Stimulated activated CD4-positive, alpha-beta T cell treated with anti-CD3 and anti-CD28 coated beads, Interleukin-2, amount 100 ng/mL, for 4 hours (primary cell): Measurements from ENCODE around the gene HTRA1.

ENCODE experiments used
- DNase-seq: peaks from one replicate; pipeline ENCODE4 v3.0.0-alpha.2; 2020; ENCODE audit warnings: low read depth

The HTRA1 gene

DNA sequence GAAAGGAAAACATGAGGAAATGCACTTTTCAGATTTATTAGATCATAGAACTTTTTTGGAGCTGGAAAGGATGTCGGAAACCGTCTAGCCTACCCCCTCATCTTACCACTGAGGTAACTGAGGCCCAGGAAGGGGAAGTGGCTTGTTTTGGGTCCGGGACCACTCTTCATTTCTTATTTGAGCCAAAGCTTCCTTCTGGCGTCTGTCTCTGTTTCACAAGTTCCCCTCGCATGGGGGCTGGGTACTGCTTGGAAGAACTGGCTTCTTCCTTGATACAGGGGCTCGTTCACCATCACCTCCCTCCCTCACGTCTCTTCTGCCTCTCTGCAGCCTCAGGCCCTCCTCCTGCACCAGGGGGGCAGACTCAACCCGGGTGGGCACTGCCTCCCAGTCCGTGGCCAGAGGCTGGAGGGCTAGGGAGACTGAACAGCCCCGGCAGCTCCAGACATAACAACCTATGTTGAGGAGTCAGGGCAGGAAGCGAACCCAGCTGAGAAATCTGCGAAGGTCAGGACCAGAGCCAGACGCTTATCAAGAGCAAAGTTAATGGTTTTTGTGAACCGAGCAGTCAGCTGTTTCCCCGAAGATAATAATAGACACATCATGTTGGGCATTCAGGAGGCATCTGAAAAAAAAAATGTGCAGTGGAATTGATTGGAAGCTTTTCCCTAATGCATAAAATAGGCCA lies 12.9 kb downstream of the HTRA1 start:
- DNase-seq: no peak

DNA sequence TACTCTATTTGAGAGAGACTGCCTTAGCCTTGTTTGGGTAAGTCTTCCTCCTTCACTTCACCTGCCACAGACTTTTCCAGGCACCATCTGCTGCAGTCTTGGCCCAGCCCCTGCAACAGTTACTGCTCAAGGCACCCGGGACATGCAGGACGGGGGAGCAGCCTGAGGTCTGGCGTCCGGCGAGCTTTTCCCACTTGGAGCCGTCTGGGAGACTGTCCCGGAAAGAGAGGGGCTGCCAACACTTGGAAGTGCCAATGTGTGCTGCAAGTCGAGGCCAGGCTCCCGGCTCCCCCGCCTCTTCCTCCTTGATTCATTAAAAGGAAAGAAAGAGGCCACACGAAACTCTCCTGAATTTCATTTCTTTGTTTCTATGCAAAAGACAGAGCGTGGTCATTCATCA lies 13.7 kb downstream of the HTRA1 start:
- no peak for DNase-seq

GRCh38 chr10:122475591-122476332 lies 14.4 kb downstream of the HTRA1 start:
- no peak for DNase-seq

- no peak for DNase-seq
These were observed 15.0 kb downstream of the HTRA1 start for GRCh38 chr10:122476333-122476695.

DNA sequence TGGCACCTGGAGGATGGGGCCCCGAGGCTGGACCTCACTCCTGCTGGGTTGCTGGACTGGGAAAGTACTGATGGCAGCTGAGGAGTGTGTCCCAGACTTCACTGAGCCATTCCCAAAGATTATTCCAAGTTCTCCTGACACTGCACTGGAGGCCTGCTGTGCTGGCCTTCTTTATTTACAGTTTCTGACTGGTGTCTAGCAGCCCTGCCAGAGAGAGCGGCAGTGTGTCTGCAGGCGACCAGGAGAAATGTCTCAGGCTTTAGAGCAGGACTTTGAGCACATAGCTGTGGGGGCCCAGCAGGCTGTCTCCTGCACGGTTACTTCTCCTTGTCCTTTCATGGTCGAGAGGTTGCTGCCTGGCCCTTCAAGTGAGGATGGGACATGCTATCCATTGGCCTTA lies 16.1 kb downstream of the HTRA1 start:
- no peak for DNase-seq

DNA sequence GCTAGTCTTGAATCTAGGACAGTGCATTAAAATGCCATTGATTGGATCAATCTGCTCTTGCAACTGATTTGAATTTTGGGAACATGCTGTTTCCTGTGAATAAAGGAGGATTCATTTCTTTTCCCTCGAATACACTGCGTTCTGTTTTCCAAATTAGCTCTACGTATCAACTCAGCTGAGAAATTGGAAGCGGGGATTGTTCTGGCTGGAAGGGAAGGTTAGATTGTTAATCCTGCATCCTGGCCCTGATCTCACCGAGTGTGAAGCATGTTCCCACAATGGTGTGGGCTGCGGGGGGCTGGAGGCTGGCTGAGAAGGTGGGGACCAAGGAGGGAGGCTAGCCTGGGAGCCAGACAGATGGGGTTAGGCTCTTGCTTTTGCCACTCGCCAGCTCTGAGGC lies 17.6 kb downstream of the HTRA1 start:
- no peak for DNase-seq

- no peak for DNase-seq
These were observed 18.9 kb downstream of the HTRA1 start for GRCh38 chr10:122480146-122480833.

DNA sequence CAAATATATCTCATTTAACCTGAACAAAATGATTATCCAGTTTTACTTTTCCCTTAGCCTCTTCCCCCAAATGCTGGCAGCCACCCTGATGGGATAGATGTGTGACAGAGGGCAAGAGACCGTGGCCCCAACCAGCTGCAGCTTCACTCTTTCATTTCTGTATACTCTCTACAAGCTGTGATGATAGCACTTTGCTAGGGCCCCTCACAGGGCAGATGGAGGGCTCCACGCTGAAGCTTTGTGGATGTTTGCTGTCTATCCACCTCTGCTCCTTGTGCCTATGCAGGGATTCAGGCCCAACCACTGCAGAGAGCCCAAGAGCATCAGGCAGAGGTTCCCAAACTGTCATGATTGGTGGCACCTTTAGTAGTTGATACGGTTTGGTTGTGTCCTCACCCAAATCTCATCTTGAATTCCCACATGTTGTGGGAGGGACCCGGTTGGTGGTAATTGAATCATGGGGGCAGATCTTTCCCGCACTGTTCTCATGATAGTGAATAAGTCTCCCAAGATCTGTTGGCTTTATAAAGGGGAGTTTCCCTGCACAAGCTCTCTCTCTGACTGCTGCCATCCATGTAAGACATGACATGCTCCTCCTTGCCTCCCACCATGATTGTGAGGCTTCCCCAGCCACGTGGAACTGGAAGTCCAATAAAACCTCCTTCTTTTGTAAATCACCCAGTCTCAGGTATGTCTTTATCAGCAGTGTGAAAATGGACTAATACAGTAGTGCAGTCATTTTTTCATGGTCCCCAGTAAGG lies 20.1 kb downstream of the HTRA1 start:
- no peak for DNase-seq

GRCh38 chr10:122484276-122485060 lies 23.1 kb downstream of the HTRA1 start:
- DNase-seq: no peak

- no peak for DNase-seq
These were observed 24.3 kb downstream of the HTRA1 start for GRCh38 chr10:122485670-122486069.

DNA sequence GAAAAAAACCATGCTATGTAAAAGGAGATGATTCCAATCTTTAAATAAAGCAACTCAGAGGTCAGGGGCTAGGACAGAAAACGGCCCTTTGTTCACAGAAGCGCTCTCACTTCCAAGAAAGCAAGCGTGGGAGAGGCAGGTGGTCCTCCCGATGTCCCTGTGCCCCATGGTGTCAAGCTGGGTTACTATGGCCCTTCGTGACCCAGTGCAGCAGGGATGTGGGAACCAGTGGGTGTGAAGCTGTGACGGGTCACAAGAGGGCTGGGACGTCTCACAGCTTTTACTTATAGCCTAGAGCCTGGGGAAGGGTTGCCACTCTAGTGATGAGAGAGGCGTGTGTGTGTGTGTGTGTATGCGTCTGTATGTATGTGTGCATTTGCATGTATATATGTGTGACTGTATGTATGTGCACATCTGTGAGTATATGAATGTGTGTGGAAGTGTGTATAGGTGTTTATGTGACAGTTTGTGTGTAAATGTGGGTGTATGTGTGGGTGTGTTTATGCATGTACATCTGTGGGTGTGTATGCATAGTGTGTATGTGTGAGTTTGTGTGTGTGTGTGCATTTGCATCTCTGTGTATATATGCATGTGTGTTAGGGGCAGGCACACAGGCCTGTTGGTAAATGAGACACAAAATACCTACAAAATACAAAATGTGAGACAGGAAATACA lies 25.2 kb downstream of the HTRA1 start:
- no peak for DNase-seq

DNA sequence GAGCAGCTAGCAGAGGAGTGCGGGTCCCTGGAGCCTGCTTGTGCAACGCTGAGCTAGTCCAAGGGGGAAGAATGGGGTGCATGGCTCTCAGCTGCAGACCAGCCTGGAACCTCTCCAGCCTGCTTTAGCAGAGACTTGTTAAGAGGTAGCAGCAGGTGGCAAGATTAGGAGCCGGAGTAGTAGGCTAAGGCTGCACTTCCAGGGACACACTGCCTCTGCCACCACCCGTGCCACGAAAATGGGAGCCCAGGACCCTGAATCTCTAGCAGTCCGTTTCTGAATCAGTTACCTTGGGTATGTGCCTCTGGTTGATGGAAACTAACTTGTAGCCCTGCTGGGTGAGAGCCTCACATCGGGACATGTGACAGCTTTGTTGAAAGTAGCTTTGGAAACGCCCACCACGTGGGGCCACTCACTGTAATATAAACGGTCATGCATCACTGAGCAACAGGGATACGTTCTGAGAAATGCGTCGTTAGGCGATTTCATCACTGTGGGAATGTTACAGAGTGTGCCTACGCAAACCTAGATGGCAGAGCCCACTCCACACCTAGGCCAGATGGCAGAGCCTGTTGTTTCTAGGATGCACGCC lies 25.9 kb downstream of the HTRA1 start:
- DNase-seq: no peak

DNA sequence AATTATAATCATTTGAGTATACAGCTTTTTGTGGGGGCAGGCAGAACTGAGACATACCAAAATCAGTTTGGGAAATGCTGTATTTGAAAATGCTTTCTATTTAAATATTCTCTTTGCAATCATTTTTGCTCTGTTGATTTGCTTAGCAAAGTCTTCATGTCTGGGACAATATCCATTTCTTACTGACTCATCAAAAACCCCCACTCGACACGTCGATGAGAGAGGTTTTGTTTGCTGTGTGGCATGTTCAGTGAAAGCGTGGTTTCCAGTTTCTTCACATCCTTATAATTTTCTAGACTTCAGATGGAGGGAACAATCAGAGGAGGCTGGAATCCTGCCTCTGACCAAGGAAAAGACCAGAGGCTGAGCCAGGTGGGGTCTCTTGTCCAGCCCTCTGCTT lies 28.9 kb downstream of the HTRA1 start:
- DNase-seq: no peak

GRCh38 chr10:122490786-122491680 lies 29.7 kb downstream of the HTRA1 start:
- DNase-seq: no peak

DNA sequence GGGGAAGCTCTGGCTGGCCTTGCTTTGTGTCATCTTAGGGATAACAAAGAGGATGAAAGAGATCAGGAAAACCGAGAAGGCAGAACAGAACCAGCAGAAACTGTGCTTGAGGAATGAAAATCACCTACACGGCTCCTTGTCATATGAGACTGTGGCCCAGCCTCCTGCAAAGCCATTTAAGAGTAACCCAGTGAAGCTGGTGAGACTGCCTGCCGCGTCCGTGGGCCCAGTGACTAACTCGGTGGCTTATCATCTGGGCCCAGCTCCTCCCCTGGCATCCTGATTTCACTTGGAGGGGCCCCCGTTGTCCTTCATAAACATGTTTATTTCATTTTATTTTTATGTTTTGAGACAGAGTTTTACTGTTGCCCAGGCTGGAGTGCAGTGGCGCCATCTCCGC lies 30.7 kb downstream of the HTRA1 start:
- no peak for DNase-seq

- no peak for DNase-seq
These were observed 31.7 kb downstream of the HTRA1 start for GRCh38 chr10:122492999-122493481.

DNA sequence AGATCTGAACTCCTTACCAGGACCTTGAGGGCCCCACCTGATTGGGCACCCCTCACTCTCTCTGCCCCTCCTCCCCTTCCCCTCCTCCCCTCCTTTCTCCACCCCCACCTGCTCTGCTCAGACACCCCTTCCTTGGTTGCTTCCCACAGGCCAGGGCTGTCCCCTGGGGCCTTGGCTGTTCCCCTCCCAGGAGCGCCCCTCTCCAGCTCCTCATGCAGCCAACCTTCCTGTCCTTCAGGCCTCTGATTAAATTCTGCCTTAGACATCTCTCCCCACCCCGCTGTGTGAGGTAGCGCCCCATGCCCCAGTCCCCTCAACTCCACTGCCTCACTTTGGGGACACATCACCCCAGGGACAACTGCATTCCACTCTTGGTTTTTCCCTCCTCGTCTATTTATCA lies 32.4 kb downstream of the HTRA1 start:
- no peak for DNase-seq

GRCh38 chr10:122494173-122494820 lies 32.9 kb downstream of the HTRA1 start:
- no peak for DNase-seq

DNA sequence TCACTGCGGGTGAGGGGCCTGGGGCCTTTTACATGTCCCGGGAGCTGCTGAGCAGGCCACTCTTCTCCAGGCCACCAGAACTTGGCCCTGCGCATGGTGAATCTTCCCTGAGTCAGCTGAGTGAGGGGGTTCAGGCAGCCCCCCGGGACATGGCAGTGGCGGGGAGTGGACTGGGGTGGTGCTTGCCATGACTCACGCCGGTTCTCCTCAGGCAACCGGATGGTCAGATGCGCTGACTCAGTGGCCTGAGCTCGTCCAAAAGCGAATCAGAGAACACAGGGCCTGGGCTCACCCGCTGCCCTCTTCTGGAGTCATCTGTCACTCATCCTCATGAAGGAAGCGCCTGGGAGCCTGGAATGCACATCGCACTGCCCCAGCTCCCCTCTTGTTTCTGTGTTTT lies 33.5 kb downstream of the HTRA1 start:
- no peak for DNase-seq
